Adipose tissue (tissue), 3 donors: ENCODE data around the gene RAB1A. TPM values are rescaled to one million over a fixed set of nuclear protein-coding genes. Genes with fewer than 3 reads are reported as not detected.

Experiments used
- H3K27ac ChIP-seq: one replicate; pipeline ENCODE4 v1.5.1; 2013; ENCODE audit warnings: low read depth, low read length
- WGBS, 3 donors: extraction: QIAGEN DNeasy Blood & Tissue Kit; methylation state at CpG; one replicate each; pipeline ENCODE4 v1.1.7; 2013; 5-methylcytosine and 5-hydroxymethylcytosine counted together
- polyA plus RNA-seq, 3 donors: library from polyadenylated mRNA; stranded (reverse); fragments of 200-250 nt; gene quantifications; one replicate each; pipeline ENCODE4 v1.2.3, GENCODE V29; 2013
- donor health status: healthy with polysubstance abuse.
- donor health status: Bipolar disorder and iron deficiency.
- donor health status: healthy.

RAB1A gene
- polyA plus RNA-seq, 3 donors = 59.8 to 128 (median 123) TPM

DNA sequence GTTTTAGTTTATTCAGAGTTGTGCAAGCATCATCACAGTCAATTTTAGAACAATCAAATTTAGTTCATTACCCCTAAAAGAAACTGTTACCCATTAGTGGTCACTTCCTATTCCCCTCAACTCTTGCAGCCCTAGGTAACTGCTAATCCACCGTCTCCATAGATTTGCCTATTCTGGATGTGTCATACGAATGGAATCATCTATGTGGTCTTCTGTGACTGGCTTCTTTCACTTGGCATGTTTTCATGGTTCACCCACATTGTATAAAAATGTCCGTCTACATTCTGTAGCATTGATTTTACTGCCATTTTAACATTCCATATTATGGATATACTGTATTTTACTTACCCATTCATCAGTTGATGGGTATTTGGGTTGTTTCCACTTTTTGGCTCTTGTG lies 79.0 kb downstream of the RAB1A start:
- 90 to 95% (median 95%) methylated on average over 3 of the region's 3 CpGs for WGBS, 3 donors
- no peak overlapping the region for H3K27ac ChIP-seq

DNA sequence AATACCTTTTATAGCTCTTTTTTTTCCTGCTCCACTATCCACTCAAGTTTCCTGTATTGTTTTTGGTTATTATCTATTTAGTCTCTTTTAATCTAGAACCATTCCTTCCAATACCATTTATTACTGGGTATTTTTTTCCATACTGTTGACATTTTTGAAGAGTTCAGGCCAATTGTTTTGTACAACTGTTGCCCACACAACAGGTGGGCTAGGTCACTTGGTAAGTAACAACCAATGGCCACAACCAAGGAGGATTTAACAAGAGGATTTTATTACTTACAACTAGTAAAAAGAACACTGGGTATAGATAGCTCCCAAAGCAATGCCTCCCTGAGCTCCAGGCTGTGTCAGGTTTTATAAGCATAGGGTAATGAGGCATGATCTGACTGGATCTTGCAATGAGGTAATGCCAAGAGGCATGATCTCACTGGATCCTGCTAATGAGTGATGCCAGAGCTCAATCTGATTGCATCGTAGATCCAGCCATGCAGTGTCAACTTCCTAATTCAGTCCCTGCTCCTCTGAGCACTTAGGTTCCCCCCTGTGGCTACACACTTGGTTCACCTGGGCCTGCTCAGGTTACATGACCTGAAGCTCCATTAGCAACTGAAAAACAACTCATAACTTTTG lies 80.8 kb downstream of the RAB1A start:
- no peak overlapping the region for H3K27ac ChIP-seq
- 80 to 88% (median 86%) methylated on average over 1 of the region's 1 CpG for WGBS, 3 donors

DNA sequence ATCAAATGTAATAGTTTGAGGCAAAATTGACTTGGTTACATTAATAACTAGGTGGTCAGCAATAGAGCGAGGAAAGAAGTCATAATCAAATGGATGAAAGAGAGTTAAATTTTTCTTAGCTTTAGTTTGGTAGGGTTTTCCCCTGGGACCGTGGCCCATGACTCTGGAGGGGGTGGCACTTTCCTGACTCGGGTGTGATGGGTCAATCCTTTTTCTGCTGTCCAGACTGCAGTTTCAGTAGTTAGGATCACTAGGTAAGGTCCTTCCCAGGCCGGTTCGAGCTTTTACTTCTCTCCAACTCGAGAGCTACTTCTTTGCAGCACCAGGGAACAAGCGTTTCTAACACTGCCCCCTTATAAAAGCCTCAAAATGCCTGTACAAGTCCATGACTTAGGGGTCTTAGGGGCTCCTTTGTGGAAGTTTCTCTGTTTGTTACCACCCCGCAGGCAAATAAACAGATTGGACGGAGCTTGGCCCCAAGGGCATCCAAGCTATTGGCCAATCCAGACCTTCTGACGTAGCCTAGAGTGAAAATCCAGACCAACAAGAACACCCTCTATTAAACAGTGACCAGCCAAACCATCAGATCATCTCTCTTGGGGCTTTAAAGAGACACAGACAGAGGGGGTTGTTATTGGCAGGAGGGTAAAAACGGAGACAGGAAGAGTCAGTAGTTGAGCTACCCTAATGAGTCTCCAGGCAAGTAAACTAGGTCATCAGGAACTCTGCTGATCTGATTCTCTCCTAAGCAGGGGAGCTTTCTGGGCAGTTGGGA lies 83.1 kb downstream of the RAB1A start:
- WGBS, 3 donors = 78 to 80% (median 79%) methylated on average over 11 of the region's 11 CpGs
- no peak overlapping the region for H3K27ac ChIP-seq

DNA sequence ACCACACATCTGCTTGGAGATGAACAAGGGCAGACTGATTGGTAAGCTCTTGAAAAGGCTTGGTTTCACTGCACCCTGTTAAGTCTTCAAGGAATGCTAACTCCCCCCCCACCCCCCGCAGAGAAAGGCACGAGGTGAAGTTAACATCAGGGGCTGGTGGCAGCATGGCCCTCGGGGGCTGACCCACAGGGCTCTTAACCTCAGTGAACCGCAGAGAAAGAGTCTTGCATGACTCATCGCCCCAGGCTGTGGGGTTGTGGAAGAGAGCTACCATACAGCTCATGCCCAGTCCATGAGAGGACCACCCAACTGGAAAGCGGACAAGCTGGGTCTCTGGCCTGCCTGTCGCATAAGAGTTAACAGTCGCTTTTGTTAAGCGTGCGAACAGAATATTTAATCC lies 84.3 kb downstream of the RAB1A start:
- WGBS, 3 donors = 78 to 82% (median 81%) methylated on average over 10 of the region's 10 CpGs
- H3K27ac ChIP-seq = no peak overlapping the region

DNA sequence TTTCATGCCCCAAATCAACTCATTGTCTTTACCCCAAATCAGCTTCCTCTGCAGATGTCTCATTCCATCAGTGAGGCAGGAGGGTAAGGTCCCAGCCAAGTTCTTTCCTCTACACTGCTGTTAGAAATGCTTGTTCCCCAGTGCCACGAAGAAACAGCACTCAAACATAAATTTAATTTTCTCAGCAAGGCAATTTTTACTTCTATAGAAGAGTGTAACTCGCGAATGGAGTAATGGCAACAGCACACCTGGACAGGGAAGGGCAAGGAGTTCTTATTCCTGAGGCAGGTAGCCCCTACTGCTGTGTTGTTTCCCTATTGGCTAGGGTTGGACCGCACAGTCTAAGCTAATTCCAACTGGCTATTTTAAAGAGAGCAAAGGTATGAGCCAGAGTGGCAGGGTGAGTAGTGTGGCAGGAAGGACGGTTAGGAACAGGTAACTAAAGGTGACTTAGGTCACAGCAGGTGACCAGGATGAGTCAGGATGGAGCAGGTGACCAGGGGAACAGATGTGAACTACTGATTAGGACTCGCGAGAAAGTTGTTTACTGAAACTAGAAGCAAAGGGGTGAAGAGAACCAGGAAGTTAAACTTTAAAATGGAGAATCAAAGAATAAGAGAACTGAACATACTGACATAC lies 85.7 kb downstream of the RAB1A start:
- no peak overlapping the region for H3K27ac ChIP-seq
- 83 to 92% (median 90%) methylated on average over 7 of the region's 7 CpGs for WGBS, 3 donors

DNA sequence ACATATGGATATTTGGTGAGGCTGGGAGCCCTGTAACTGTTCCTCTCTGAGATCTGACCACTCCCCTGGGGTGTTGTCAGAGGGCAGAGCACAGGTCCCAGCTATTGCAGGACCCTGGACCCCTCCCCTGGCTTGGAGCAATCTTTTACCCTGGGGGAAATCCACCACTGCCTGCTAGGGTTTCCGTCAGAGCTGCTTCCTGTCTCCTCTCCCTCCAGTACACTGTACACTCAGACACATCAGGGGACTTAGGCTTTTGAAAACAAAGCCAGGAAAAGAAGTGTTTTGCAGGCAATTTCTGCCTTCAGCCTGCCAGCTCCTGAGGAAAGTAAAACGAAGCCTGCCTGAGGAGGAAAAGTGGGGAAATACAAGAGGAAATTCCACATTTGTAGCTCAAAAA lies 86.9 kb downstream of the RAB1A start:
- H3K27ac ChIP-seq = no peak overlapping the region
- WGBS, 3 donors = 38 to 75% (median 49%) methylated on average over 2 of the region's 2 CpGs

DNA sequence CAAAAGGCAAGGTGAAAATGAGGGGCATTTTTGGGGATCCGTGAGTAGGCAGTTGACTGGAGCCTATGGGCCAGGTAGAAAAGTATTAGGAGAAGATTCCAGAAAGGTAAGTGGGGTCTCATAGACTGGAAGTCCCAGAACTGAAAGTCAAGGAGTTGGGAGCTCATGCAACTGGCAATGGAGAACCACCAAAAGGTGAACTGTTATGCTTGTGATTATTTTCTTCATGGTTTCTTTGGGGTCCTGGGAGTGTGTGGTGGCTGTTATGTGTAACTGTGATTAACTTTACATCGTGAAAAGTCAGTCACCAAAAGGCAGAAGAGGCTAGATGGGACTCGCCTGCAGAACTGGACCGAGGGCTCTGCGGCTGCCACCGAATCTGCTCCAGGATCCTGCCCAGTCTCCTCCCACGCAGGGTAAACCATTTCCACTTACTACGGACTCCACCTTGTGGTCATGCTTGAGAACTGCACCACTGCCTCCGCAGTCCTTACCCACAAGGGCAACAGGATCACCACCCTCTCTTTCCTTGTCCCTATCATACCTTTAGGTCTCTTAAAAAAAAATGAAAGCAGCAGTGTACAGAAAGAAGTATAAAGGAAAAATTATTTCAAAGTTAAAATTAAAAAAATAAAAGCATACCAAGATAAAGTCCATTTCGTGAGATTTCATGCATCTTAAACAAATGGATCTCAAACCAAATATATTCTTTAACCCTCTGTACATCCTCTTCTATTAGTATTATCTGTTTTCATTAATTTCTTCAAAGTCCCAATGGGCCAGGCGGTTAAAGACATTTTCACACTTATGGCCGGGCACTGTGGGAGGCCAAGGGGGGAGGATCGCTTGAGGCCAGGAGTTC lies 89.3 kb downstream of the RAB1A start:
- no peak overlapping the region for H3K27ac ChIP-seq
- WGBS, 3 donors = 24 to 33% (median 30%) methylated on average over 13 of the region's 13 CpGs

DNA sequence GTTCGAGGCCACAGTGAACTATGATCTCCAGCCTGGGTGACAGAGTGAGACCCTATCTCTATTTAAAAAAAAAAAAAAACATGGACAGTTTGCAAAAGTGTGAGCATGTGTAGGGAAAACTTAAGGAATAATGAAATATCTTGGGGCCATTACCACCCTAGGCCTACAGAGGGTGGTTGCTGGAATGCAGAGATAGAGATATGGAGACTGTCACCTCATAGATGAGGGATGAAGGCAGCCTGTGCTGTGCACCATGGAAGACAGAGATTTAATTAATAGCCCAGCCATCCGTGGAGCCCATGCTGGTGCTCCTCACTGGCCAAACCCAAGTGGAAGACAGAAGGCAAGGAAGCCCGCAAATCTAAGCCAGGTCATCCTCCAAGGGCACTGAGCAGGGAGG lies 90.3 kb downstream of the RAB1A start:
- WGBS, 3 donors = 83 to 92% (median 91%) methylated on average over 3 of the region's 3 CpGs
- no peak overlapping the region for H3K27ac ChIP-seq

DNA sequence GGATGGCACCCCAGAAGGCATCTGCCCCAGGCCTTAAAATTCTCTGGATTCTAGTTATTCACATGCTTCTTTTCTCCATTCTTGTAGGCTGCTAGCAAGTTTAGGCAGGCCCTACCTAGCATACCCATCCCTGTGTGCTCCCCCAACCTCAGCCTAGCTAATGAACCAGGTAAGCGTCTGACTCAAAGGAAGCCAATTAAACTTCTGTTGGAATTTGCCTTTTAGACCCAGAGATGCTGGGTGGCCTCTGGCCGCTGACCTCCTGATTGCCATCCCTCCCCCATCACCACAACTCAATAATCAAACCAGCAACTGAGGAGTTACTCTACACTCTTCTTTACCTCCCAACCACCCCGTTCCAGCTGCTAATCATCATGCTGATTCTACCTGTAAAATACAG lies 92.7 kb downstream of the RAB1A start:
- WGBS, 3 donors = 84 to 90% (median 88%) methylated on average over 3 of the region's 3 CpGs
- H3K27ac ChIP-seq = no peak overlapping the region

Other genes with a start within 250 kb of the RAB1A start
- 10 to 100 TPM in 1 of 3 donors, 1 to 10 TPM in 2; 3.1 to 30.9 (median 3.3) TPM for gene SLC1A4, start 140.7 kb downstream of the RAB1A start, polyA plus RNA-seq
- 10 to 100 TPM in 2 of 3 donors, 1 to 10 TPM in 1; 5.0 to 17.2 (median 10.4) TPM for gene CEP68, start 73.7 kb downstream of the RAB1A start, polyA plus RNA-seq
- gene ACTR2, start 97.7 kb upstream of the RAB1A start, polyA plus RNA-seq = 10 to 100 TPM; 34.5 to 83.6 (median 74.5) TPM